Muscle of leg (tissue), 11 donors: ENCODE results near the gene HMCES. TPM values are rescaled to one million over a fixed set of nuclear protein-coding genes. Genes with fewer than 3 reads are reported as not detected.

Experiments
- DNase-seq: peaks from one replicate; pipeline ENCODE4 v3.0.0; 2013
- H3K27ac ChIP-seq: one replicate; pipeline ENCODE4 v1.5.1; 2013; ENCODE audit warnings: mild to moderate bottlenecking, low read length, control low read depth
- H3K27me3 ChIP-seq: one replicate; pipeline ENCODE4 v1.6.1; 2013; ENCODE audit warnings: low read length; ENCODE audit not compliant: control insufficient read depth, insufficient read depth
- H3K36me3 ChIP-seq: one replicate; pipeline ENCODE4 v1.6.1; 2013; ENCODE audit warnings: low read length; ENCODE audit not compliant: control insufficient read depth, insufficient read depth
- H3K4me1 ChIP-seq: one replicate; pipeline ENCODE4 v1.6.1; 2013; ENCODE audit warnings: low read length; ENCODE audit not compliant: control insufficient read depth, insufficient read depth
- H3K4me3 ChIP-seq: one replicate; pipeline ENCODE4 v1.5.1; 2013; ENCODE audit warnings: low read length, control low read depth
- H3K9me3 ChIP-seq: replicated peaks from 2 replicates; pipeline ENCODE4 v1.6.1; 2013; ENCODE audit warnings: low read depth, low read length; ENCODE audit not compliant: control insufficient read depth
- WGBS: methylation state at CpG from one replicate; pipeline ENCODE4 v1.1.5; 2013; ENCODE audit warnings: missing lambda C conversion rate; ENCODE audit not compliant: insufficient coverage; 5-methylcytosine and 5-hydroxymethylcytosine counted together
- polyA plus RNA-seq, 8 donors: library from polyadenylated mRNA; unstranded; fragments of 120-200 nt; gene quantifications; one replicate each; pipeline versions ENCODE4 v1.2.1 to v1.2.3, GENCODE V29; 2013; ENCODE audit warnings: inconsistent platforms in 1 of 8, low replicate concordance in 1 of 8; ENCODE audit not compliant: insufficient read length in 8 of 8, insufficient read depth in 1 of 8
- total RNA-seq: library from RNA; stranded (reverse); fragments of 120-200 nt; gene quantifications from one replicate; pipeline ENCODE4 v1.2.4, GENCODE V29; 2013

The HMCES gene
- total and polyA plus RNA-seq, 9 donors, result 12.6 to 33.2 (median 24.7) TPM

DNA sequence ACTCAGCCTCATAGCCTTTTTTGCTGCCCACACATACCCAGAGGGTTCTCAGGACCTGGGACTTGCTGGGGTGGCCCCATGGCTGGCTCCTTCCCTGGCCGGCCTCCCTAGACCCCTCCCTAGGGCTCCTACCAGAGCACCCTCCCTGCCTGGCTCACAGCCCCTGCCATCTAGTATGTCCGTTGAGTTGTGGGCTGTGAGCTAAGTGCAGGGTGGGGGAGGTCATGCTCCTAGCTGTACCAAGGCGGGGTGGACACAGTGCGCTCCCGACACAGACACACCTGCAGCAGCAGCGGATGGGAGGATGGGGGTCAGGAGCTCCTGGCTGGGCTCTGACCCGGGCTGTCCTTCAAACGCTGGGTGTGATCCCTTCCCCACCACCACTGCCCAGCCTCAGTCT lies 41.6 kb downstream of the HMCES start:
- H3K36me3 ChIP-seq, result peaks cover 17% of the 10 kb centered on the region
- no peak overlapping the region for H3K4me3 ChIP-seq
- no peak overlapping the region for H3K27ac ChIP-seq
- 100% methylated on average over 1 of the region's 8 CpGs for WGBS
- no peaks in the 10 kb centered on the region for H3K9me3 ChIP-seq
- DNase-seq, result no peak
- H3K4me1 ChIP-seq, result peaks cover 16% of the 10 kb centered on the region
- H3K27me3 ChIP-seq, result no peaks in the 10 kb centered on the region

DNA sequence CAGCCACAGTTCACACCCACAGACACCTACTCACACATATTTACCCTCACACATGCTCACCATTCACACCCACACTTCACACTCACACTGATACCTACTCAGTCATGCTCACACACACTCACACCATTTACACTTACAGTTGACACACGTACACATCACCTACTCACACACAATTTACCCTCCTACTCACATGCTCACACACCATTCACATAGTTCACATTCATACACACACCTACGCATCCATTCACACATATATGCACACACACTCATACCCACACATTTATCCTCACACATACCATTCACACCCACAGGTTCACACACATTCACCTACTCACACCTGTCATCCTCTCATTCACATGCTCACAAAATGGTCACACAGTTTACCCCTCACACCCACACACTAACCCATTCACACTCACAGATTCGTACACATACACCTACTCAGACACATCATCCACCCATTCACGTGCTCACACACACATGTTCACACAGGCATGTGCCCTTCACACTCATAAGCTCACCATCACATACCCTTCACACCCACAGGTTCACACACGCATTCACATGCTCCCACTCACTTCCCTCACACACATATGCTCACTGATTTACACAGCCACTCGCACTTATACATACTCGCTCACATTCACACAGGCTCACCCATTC lies 42.3 kb downstream of the HMCES start:
- no peak overlapping the region for H3K4me3 ChIP-seq
- 97% methylated on average over 7 of the region's 7 CpGs for WGBS

DNA sequence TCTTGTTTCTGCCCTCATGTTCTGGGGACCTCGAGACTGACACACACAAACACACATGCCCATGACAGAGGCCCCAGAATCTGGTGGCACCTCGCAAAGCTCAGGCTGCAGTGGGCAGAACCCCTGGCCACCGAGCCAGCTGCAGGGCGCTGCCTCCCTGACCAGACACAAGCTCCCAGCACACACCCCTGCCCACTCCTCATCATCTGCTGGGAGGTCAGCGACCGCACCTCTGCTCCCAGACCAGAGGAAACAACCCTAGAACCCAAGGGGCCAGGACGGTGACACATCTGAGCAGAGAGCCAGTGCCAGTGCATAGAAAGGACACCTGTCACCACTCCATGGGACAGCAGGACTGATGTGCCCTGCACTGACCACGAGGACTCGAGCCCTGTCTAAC lies 43.2 kb downstream of the HMCES start:
- no peak for DNase-seq
- H3K9me3 ChIP-seq, result no peaks in the 10 kb centered on the region
- WGBS, result 89% methylated on average over 7 of the region's 9 CpGs
- H3K36me3 ChIP-seq, result peaks cover 17% of the 10 kb centered on the region
- no peaks in the 10 kb centered on the region for H3K27me3 ChIP-seq
- H3K4me1 ChIP-seq, result peaks cover 12% of the 10 kb centered on the region
- H3K4me3 ChIP-seq, result no peak overlapping the region
- no peak overlapping the region for H3K27ac ChIP-seq

More for the DNA sequence above, 42.3 kb downstream of the HMCES start:
- no peak for DNase-seq
- no peak overlapping the region for H3K27ac ChIP-seq
- no peaks in the 10 kb centered on the region for H3K9me3 ChIP-seq
- H3K27me3 ChIP-seq, result no peaks in the 10 kb centered on the region
- H3K36me3 ChIP-seq, result peaks cover 17% of the 10 kb centered on the region
- H3K4me1 ChIP-seq, result peaks cover 16% of the 10 kb centered on the region

DNA sequence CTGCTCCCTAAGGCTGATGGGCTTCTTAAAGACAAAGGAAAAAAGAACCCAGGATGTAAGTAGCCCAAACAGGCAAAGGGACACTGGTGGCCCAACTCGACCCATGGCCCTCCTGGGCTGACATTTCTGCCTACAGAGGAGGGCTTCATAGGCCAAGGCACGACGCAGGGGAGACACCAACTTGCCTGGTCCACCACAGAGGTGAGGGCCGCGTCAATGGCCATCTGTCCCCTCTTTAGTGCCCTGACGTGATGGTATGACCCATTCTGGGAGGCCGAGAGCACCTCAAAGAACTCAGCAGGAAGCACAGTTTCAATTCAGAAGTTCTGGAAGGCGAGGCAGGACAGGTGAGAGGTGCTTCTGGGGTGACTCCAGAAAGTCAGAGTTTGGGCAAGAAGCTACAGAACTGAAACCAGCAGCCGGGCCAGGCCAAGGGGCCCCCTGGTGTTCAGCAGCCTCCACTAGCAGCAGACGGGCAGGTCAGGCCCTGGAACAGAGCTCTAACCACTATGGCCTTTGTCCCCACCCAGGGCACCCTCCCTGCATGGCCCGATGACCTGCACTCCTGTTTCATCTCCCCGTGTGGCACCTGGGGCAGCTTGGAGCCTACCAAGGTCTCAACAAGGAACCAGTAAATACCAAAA lies 45.1 kb downstream of the HMCES start:
- DNase-seq, result no peak
- H3K36me3 ChIP-seq, result peaks cover 17% of the 10 kb centered on the region
- WGBS, result 79% methylated on average over 10 of the region's 12 CpGs
- H3K9me3 ChIP-seq, result no peaks in the 10 kb centered on the region
- H3K27me3 ChIP-seq, result no peaks in the 10 kb centered on the region
- no peak overlapping the region for H3K4me3 ChIP-seq
- H3K27ac ChIP-seq, result no peak overlapping the region
- H3K4me1 ChIP-seq, result no peaks in the 10 kb centered on the region

DNA sequence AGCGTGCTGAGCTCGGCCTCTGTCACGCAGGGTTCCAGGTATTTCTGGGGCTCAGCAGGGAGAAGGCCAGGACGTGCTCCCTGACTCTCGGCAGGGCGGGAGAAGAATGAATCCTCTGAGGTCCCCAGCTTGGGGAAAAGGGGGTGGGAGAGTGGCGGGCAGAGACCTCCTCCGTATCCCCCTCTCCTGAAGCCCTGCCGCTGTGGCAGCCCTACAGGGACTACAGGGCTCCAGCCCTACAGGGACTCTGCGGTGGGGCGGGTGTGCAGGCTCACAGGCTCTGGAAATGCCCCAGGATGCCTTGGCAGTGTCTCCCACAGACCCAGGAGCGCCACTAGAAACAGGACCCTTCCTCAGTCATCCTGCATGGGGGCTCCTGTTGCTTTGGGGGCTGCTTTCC lies 46.2 kb downstream of the HMCES start:
- DNase-seq, result no peak
- Histone ChIP-seq H3K27ac (no peak overlapping the region), H3K4me3 (no peak overlapping the region), H3K27me3 (no peaks in the 10 kb centered on the region), H3K9me3 (no peaks in the 10 kb centered on the region), H3K4me1 (no peaks in the 10 kb centered on the region), H3K36me3 (peaks cover 14% of the 10 kb centered on the region)
- WGBS, result 87% methylated on average over 3 of the region's 12 CpGs

DNA sequence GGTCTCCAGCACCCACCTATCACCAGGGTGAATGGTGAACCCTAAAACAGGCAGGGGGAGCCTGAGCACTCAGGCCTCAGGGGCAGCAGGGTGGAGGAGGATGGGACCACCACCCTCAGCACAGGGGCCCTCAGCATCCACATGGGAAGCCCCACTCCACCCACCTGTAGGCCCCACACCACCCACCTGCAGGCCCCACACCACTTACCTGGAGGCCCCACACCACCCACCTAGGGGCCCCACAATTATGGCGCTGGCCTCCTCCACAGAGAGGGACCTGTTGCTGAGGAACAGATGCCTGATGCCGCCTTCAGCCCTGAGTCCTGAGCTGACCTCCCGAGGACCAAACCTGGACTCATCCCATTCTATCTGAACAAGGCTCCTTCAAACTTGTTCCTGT lies 46.7 kb downstream of the HMCES start:
- H3K36me3 ChIP-seq, result peaks cover 9% of the 10 kb centered on the region
- H3K27ac ChIP-seq, result no peak overlapping the region
- H3K4me1 ChIP-seq, result no peaks in the 10 kb centered on the region
- no peak overlapping the region for H3K4me3 ChIP-seq
- H3K27me3 ChIP-seq, result no peaks in the 10 kb centered on the region
- WGBS, result no CpG with 5 or more reads among the region's 3 CpGs
- no peaks in the 10 kb centered on the region for H3K9me3 ChIP-seq
- DNase-seq, result no peak

DNA sequence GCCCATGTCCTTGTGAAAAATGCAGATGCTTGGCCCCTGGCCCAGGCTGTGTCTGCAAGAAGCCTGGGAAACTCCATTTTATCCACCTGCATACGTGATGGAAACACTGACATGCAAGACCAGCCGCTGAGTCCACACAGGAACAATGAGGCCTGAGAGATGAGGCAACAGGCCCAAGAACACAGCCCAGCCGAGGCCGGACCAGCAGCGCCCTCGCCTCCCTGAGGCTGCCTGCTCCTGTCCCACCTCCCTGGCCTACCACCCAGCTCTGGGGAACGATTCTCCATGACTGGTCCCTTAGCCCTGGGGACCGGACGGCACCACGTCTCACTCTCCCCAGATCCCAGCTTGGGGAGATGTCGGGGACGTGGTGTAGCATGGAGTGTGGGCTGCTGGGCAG lies 47.5 kb downstream of the HMCES start:
- no peaks in the 10 kb centered on the region for H3K9me3 ChIP-seq
- no peaks in the 10 kb centered on the region for H3K4me1 ChIP-seq
- no peak overlapping the region for H3K4me3 ChIP-seq
- peaks cover 9% of the 10 kb centered on the region for H3K36me3 ChIP-seq
- WGBS, result 74% methylated on average over 6 of the region's 12 CpGs
- H3K27me3 ChIP-seq, result no peaks in the 10 kb centered on the region
- no peak overlapping the region for H3K27ac ChIP-seq
- DNase-seq, result no peak

DNA sequence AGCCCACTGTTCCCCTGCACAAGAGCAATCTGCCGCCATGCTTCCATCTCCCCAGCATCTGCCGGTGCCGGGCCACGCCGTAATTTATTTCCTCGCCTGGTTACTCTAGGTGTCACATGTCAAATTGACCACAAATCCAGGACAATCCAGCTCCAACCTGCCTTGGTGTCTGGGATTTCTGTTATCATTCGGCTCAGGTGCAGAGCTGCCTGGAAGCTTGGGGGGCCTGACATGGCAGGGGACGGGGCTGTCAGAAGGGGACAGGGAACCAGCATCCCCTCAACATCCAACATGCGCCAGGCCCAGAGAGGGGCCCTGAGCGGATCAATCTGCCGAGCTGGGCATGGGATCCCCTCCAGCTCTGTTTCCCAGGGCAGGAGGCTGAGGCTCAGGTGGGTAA lies 47.9 kb downstream of the HMCES start:
- DNase-seq, result no peak
- Histone ChIP-seq H3K9me3 (no peaks in the 10 kb centered on the region), H3K27ac (no peak overlapping the region), H3K27me3 (no peaks in the 10 kb centered on the region), H3K36me3 (peaks cover 7% of the 10 kb centered on the region), H3K4me3 (no peak overlapping the region), H3K4me1 (no peaks in the 10 kb centered on the region)
- 60% methylated on average over 10 of the region's 11 CpGs for WGBS

DNA sequence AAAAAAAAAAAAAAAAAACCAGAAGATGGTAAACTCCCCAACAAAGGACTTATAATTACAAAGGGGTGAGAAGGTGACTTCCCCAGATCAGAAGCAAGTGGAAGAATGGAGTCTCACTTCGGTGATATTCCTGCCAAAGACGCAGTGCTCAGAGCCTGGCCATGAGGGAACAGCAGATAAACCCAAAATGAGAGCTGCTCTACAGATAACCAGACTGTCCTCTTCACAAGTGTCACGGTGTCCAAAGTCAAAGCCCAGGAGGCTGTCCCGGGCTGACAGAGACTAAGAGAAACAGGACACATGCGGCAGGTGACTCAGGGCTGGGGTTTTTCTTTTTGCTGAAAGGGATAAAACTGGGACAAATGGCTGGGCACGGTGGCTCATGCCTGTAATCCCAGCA lies 48.8 kb downstream of the HMCES start:
- H3K4me3 ChIP-seq, result no peak overlapping the region
- H3K27ac ChIP-seq, result no peak overlapping the region
- no peaks in the 10 kb centered on the region for H3K27me3 ChIP-seq
- DNase-seq, result no peak
- peaks cover 7% of the 10 kb centered on the region for H3K36me3 ChIP-seq
- no peaks in the 10 kb centered on the region for H3K4me1 ChIP-seq
- H3K9me3 ChIP-seq, result no peaks in the 10 kb centered on the region
- 90% methylated on average over 4 of the region's 6 CpGs for WGBS

DNA sequence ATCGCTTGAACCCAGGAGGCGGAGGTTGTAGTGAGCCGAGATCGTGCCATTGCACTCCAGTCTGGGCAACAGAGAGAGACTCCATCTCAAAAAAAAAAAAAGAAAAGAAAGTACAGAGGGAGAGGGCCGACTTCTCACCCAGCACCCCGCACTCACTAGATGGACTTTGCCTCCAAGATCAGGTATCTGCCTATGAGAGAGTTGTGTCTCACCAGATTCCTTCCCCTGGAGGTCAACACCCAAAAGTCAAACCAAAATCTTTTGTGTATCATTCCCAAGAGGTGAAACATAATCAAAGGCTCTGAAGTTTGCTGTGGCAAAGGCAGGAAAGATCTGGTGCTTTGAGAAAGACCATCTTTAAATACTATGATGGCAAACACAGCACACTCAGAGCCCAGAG lies 51.2 kb downstream of the HMCES start:
- H3K9me3 ChIP-seq, result no peaks in the 10 kb centered on the region
- no peak for DNase-seq
- no CpG with 5 or more reads among the region's 6 CpGs for WGBS

More for the DNA sequence above, 51.2 kb downstream of the HMCES start:
- H3K4me3 ChIP-seq, result no peak overlapping the region
- no peaks in the 10 kb centered on the region for H3K36me3 ChIP-seq
- H3K27ac ChIP-seq, result no peak overlapping the region
- H3K27me3 ChIP-seq, result no peaks in the 10 kb centered on the region
- no peaks in the 10 kb centered on the region for H3K4me1 ChIP-seq
